ENCODE data around the gene KDM5B.
"Not testable (repeated sequence)": the region's sequence is repeated elsewhere in the genome, so short reads cannot be mapped to it uniquely, and the experiment has no call there.

KDM5B gene

DNA sequence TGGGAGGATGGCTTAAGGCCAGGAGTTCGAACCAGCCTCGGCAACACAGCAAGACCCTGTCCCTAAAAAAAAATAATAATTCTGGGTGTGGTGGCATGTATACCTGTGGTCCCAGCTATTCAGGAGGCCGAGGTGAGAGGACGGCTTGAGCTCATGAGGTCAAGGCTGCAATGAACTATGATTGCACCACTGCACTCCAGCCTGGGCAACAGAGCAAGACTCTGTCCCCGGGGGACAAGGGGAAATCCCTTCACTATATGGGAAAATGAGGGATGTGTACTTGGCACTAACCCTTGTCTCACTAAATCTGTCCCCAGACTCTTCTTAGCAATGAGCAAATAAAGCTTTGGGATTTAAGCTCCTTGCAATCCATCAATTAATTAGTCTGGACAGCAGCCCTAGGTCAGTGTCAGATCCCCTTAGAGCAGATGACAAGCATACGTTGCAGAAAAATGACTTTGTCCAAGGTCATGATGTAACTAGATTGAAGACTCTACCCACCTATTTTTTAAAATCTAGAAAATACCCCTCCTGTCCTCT lies 9.4 kb downstream of the KDM5B start:
- H3K4me3 ChIP-seq (ENCODE audit: low read length) = no peak overlapping the region
- H3K9ac ChIP-seq (ENCODE audit: low read length) = no peak overlapping the region
- H3K36me3 ChIP-seq (ENCODE audit: control insufficient read depth, insufficient read depth, low read length) = no peaks in the 10 kb centered on the region
- no peaks in the 10 kb centered on the region for H3K27me3 ChIP-seq (ENCODE audit: control insufficient read depth, insufficient read depth, low read length)
- no peaks in the 10 kb centered on the region for H3K9me3 ChIP-seq (ENCODE audit: control insufficient read depth, low read length)
- peaks cover 13% of the 10 kb centered on the region for H3K4me1 ChIP-seq (ENCODE audit: control insufficient read depth, insufficient read depth, low read length)

DNA sequence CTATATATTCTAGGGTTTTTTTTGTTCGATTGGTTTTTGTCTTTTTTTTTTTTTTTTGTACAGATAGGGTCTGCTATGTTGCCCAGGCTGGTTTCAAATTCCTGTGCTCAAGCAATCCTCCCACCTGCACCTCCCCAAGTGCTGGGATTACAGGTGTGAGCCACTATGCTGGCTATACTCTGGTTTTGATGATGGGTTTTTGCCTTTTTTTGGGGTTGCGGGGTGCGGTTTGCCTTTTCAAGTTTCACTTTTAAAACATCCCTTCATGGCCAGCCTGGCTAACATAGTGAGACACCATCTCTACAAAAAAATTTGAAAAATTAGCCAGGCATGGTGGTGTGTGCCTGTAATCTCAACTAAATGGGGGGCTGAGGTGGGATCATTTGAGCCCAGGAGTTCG lies 10.0 kb downstream of the KDM5B start:
- no peaks in the 10 kb centered on the region for H3K27me3 ChIP-seq (ENCODE audit: control insufficient read depth, insufficient read depth, low read length)
- no peak overlapping the region for H3K9ac ChIP-seq (ENCODE audit: low read length)
- peaks cover 10% of the 10 kb centered on the region for H3K4me1 ChIP-seq (ENCODE audit: control insufficient read depth, insufficient read depth, low read length)
- H3K9me3 ChIP-seq (ENCODE audit: control insufficient read depth, low read length) = no peaks in the 10 kb centered on the region
- H3K36me3 ChIP-seq (ENCODE audit: control insufficient read depth, insufficient read depth, low read length) = no peaks in the 10 kb centered on the region
- H3K4me3 ChIP-seq (ENCODE audit: low read length) = no peak overlapping the region

DNA sequence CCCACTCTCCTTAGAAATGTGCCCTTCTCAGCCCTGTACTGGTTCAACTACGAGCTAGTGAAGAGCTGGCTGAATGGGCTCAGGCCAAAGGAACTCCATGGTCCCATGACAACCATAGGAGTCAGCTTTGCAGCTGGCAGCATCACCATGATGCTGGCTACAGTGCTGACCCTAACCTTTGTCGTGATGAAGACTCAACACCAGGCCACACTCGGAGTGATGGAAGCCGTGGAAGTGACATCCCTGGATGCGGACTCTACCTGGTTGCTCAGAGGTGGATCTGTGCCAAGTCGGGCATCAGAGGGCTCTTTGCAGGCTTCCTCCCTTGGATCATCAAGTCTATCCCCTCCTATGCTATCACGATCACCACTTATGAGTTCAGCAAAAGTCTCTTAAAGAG lies 11.6 kb downstream of the KDM5B start:
- no peak overlapping the region for H3K4me3 ChIP-seq (ENCODE audit: low read length)
- H3K9ac ChIP-seq (ENCODE audit: low read length) = no peak overlapping the region
- H3K36me3 ChIP-seq (ENCODE audit: control insufficient read depth, insufficient read depth, low read length) = no peaks in the 10 kb centered on the region
- peaks cover 12% of the 10 kb centered on the region for H3K4me1 ChIP-seq (ENCODE audit: control insufficient read depth, insufficient read depth, low read length)
- H3K27me3 ChIP-seq (ENCODE audit: control insufficient read depth, insufficient read depth, low read length) = no peaks in the 10 kb centered on the region
- H3K9me3 ChIP-seq (ENCODE audit: control insufficient read depth, low read length) = no peaks in the 10 kb centered on the region

DNA sequence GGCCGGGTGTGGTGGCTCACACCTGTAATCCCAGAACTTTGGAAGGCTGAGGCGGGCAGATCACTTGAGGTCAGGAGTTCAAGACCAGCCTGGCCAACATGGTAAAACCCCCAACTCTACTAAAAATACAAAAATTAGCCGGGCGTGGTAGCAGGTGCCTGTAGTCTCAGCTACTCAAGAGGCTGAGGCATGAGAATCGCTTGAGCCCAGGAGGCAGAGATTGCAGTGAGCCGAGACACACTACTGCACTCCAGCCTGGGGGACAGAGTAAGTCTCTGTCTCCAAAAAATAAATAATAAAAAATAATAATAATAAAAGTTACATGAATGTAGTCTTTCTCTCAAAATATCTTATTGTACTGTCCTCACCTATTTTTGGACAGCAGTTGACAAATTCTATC lies 13.3 kb downstream of the KDM5B start:
- H3K9ac ChIP-seq (ENCODE audit: low read length); H3K36me3 ChIP-seq (ENCODE audit: control insufficient read depth, insufficient read depth, low read length); H3K9me3 ChIP-seq (ENCODE audit: control insufficient read depth, low read length); H3K4me3 ChIP-seq (ENCODE audit: low read length); H3K27me3 ChIP-seq (ENCODE audit: control insufficient read depth, insufficient read depth, low read length): not testable (repeated sequence)
- peaks cover 24% of the 10 kb centered on the region for H3K4me1 ChIP-seq (ENCODE audit: control insufficient read depth, insufficient read depth, low read length)

DNA sequence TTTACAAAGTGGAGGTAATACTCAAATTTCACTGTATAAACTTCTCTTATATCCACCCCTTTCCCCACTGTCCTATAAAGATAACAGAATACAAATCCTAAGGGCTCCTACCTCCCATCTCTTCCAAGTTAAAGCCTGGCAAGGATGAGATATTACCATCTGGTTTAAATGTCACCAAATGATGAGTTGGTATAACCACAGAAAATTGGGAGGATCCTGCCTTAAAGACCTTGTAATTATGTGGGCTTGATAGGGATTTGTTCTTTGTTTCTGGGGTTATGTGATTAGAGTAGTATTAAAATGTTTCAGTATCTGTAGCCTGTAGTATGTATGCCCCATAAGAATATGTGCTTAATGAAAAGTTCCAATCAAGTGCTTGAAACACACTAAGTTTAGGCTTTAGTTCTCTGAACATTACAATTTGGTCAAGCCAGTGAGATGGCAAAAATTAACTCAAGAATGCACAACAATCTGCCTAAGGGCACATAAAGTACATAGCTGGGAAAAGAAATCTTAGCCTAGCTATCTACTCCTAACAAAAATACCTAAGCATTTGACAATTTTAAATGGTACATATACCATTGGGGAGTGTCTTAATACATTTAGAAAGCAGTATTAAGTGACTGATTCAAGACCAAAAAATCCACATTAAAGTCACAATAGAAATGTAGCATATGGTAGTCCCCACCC lies 14.0 kb downstream of the KDM5B start:
- peaks cover 31% of the 10 kb centered on the region for H3K4me1 ChIP-seq (ENCODE audit: control insufficient read depth, insufficient read depth, low read length)
- no peak overlapping the region for H3K4me3 ChIP-seq (ENCODE audit: low read length)
- no peaks in the 10 kb centered on the region for H3K27me3 ChIP-seq (ENCODE audit: control insufficient read depth, insufficient read depth, low read length)
- no peak overlapping the region for H3K9ac ChIP-seq (ENCODE audit: low read length)
- H3K9me3 ChIP-seq (ENCODE audit: control insufficient read depth, low read length) = no peaks in the 10 kb centered on the region
- no peaks in the 10 kb centered on the region for H3K36me3 ChIP-seq (ENCODE audit: control insufficient read depth, insufficient read depth, low read length)

DNA sequence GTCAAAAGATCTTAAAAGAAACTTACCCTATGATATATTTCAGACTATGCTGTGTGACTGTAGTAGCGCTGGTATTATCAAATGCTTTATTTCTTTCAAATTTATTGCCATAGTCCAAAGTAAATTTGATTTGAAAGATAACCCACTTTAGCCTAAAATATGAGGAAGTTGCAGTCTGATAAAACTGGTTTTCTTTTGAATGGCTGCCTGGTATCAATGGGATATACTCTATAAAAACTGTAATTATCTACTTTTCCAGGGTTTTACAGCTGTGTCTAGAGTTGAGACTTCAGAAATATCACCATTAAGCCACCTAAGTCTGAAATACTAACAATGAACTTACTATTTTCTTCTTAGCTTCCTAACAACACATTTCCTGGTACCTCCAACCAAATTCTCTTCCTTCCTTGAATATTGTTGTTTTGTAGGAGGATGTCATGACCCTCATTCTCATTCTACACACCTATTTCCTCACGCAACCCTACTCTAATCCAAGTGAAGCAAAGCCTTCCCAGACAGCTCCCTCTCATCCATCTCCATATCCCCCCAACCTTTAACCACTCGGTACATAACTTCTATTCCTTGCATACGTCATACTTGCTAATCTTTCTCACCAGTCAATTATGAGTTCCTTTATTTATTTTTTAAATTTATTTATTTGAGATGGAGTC lies 17.0 kb downstream of the KDM5B start:
- H3K36me3 ChIP-seq (ENCODE audit: control insufficient read depth, insufficient read depth, low read length) = no peaks in the 10 kb centered on the region
- H3K4me1 ChIP-seq (ENCODE audit: control insufficient read depth, insufficient read depth, low read length) = peaks cover 36% of the 10 kb centered on the region
- H3K4me3 ChIP-seq (ENCODE audit: low read length) = no peak overlapping the region
- no peaks in the 10 kb centered on the region for H3K9me3 ChIP-seq (ENCODE audit: control insufficient read depth, low read length)
- no peak overlapping the region for H3K9ac ChIP-seq (ENCODE audit: low read length)
- H3K27me3 ChIP-seq (ENCODE audit: control insufficient read depth, insufficient read depth, low read length) = no peaks in the 10 kb centered on the region

DNA sequence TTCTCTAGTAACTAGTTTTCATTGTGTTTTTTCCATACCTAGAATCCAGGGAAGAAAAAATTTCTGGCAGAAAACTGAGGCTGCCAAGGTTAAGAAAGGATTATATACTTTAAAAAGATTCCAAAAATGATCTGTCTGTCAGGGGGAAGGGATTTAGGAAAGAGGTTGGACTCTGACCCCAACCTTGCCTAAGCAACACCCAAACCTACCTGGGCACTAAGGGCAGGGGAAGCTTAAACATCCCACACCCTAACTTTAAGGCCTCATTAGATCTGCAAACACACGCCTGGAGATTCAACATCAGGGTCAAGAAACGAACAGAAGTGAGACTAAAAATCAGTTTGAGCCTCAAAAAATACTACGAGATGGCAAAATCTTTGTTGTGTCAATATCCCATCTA lies 19.4 kb downstream of the KDM5B start:
- Histone ChIP-seq H3K4me3 (ENCODE audit: low read length) (no peak overlapping the region), H3K9ac (ENCODE audit: low read length) (no peak overlapping the region), H3K9me3 (ENCODE audit: control insufficient read depth, low read length) (no peaks in the 10 kb centered on the region), H3K27me3 (ENCODE audit: control insufficient read depth, insufficient read depth, low read length) (no peaks in the 10 kb centered on the region), H3K4me1 (ENCODE audit: control insufficient read depth, insufficient read depth, low read length) (peaks cover 36% of the 10 kb centered on the region), H3K36me3 (ENCODE audit: control insufficient read depth, insufficient read depth, low read length) (no peaks in the 10 kb centered on the region)

DNA sequence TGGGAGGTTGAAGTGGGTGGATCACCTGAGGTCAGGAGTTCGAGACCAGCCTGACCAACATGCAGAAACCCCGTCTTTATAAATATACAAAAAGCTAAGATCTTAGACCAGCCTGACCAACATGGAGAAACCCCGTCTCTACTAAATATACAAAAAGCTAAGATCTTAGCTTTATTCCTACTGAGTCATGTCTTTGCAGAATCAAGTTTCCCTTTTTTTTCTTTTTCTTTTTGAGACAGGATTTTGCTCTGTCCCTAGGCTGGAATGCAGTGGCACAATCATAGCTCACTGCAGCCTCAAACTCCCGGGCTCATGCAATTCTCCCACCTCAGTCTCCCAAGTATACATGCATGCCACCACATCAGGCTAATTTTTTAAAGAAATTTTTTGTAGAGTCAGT lies 21.4 kb downstream of the KDM5B start:
- no peak overlapping the region for H3K4me3 ChIP-seq (ENCODE audit: low read length)
- H3K4me1 ChIP-seq (ENCODE audit: control insufficient read depth, insufficient read depth, low read length) = peaks cover 27% of the 10 kb centered on the region
- no peaks in the 10 kb centered on the region for H3K9me3 ChIP-seq (ENCODE audit: control insufficient read depth, low read length)
- no peaks in the 10 kb centered on the region for H3K36me3 ChIP-seq (ENCODE audit: control insufficient read depth, insufficient read depth, low read length)
- H3K27me3 ChIP-seq (ENCODE audit: control insufficient read depth, insufficient read depth, low read length) = no peaks in the 10 kb centered on the region
- no peak overlapping the region for H3K9ac ChIP-seq (ENCODE audit: low read length)

DNA sequence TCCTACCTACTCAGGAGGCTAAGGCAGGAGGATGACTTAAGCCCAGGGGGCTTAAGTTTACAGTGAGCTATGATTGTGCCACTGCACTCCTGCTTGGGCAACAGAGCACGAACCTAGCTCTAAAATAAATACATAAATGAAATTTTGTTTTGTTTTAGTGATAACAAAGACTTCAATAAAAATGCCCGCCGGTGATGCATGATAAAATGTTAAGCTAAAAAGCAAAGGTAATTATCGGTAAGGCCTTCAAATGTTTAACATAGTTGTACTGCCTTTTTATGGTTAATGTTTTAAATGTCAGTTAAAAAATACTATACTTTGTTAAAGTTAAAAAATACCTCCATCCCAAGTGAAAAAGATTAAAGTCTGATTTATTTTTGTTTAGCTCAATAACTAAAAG lies 27.0 kb downstream of the KDM5B start:
- Histone ChIP-seq H3K36me3 (ENCODE audit: control insufficient read depth, insufficient read depth, low read length) (no peaks in the 10 kb centered on the region), H3K4me1 (ENCODE audit: control insufficient read depth, insufficient read depth, low read length) (peaks cover 3% of the 10 kb centered on the region)

DNA sequence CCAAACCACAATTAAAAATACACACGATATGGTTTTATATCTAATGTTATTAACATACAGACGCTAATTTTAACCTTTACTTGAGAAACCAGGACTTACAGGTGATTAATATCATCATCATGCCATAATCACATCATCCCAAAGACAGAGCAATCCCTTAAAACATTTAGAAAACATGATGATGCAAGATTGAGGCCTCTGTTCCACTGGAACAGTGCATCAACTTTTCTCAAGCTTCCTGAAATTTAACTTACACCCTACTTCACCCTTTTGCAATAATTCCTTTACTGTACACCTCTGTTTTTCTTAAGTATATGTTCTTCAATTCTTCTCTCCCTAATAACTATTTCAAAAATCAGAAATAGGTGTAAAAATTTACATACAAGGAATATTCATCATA lies 38.1 kb downstream of the KDM5B start:
- no peak overlapping the region for H3K4me3 ChIP-seq (ENCODE audit: low read length)
- H3K27me3 ChIP-seq (ENCODE audit: control insufficient read depth, insufficient read depth, low read length) = no peaks in the 10 kb centered on the region
- no peaks in the 10 kb centered on the region for H3K4me1 ChIP-seq (ENCODE audit: control insufficient read depth, insufficient read depth, low read length)
- H3K9ac ChIP-seq (ENCODE audit: low read length) = no peak overlapping the region
- H3K9me3 ChIP-seq (ENCODE audit: control insufficient read depth, low read length) = no peaks in the 10 kb centered on the region
- no peaks in the 10 kb centered on the region for H3K36me3 ChIP-seq (ENCODE audit: control insufficient read depth, insufficient read depth, low read length)

More for the DNA sequence above, 27.0 kb downstream of the KDM5B start:
- no peaks in the 10 kb centered on the region for H3K9me3 ChIP-seq (ENCODE audit: control insufficient read depth, low read length)
- no peaks in the 10 kb centered on the region for H3K27me3 ChIP-seq (ENCODE audit: control insufficient read depth, insufficient read depth, low read length)
- no peak overlapping the region for H3K4me3 ChIP-seq (ENCODE audit: low read length)
- H3K9ac ChIP-seq (ENCODE audit: low read length) = no peak overlapping the region

DNA sequence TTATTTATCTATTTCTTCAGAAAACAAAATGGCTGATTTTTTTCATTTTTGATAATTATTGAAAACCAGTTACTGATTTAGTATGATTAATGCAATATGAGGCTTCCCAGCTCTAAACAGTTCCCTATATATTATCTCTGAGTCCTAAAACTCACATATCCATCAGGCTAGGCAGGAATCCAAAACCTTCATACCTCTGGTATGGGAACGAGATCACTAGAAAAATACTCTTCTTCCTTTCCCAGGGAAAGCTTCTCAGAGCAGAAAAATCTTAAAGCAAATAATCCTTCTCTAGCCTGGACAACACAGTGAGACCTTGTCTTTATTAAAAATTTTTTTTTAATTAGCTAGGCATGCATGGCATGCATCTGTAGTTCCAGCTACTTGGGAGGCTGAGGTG lies 42.5 kb downstream of the KDM5B start:
- Histone ChIP-seq H3K36me3 (ENCODE audit: control insufficient read depth, insufficient read depth, low read length) (no peaks in the 10 kb centered on the region), H3K4me1 (ENCODE audit: control insufficient read depth, insufficient read depth, low read length) (no peaks in the 10 kb centered on the region), H3K9ac (ENCODE audit: low read length) (no peak overlapping the region), H3K9me3 (ENCODE audit: control insufficient read depth, low read length) (no peaks in the 10 kb centered on the region), H3K27me3 (ENCODE audit: control insufficient read depth, insufficient read depth, low read length) (no peaks in the 10 kb centered on the region), H3K4me3 (ENCODE audit: low read length) (no peak overlapping the region)

DNA sequence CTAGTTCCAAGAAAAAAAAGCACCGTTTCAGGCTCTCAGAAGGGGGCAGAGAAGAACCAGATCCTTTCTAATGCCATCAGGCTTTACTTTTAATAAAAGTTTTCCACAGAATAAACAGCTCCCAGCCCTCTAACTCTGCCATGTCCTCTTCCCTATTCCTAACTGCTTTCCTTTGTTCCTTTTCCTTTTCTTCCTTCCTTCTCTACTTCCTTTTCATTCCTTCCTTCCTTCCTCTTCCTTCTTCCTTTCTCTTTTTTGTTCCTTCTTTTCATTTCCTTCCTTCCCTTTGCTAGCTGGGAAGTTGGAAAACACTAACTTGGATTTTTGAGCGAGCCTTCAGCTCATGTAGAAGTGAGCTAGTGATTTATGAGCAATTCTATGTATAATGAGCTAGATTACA lies 46.2 kb downstream of the KDM5B start:
- Histone ChIP-seq H3K36me3 (ENCODE audit: control insufficient read depth, insufficient read depth, low read length) (no peaks in the 10 kb centered on the region), H3K4me3 (ENCODE audit: low read length) (no peak overlapping the region), H3K27me3 (ENCODE audit: control insufficient read depth, insufficient read depth, low read length) (no peaks in the 10 kb centered on the region), H3K9me3 (ENCODE audit: control insufficient read depth, low read length) (no peaks in the 10 kb centered on the region), H3K9ac (ENCODE audit: low read length) (no peak overlapping the region), H3K4me1 (ENCODE audit: control insufficient read depth, insufficient read depth, low read length) (no peaks in the 10 kb centered on the region)
